Measurements from ENCODE around the gene CASK.
A peak's percentile ranks its signal among the peaks of the same experiment; 100 is the strongest.

The CASK gene

GRCh38 chrX:41921492-41922430 lies 1.6 kb downstream of the CASK start:
- in situ Hi-C loops (cut with HindIII; ENCODE audit: low pct_ligation_motif_present, low sequenced_read_pairs) = no loop called here
- Histone ChIP-seq H3K27me3 (replicated peaks) (no peaks in the 10 kb centered on the region), H3K4me3 (ENCODE audit: low read depth, low read length) (peak overlapping the region; percentile 75), H3K36me3 (replicated peaks) (no peaks in the 10 kb centered on the region), H3K27ac (peak overlapping the region; percentile 28)
- DNase-seq = peak; percentile 40
- no peak for TF ChIP-seq CTCF (IDR thresholded peaks at IDR 0.05; ENCODE audit: low read depth, low read length, missing control alignments)

- no peak for TF ChIP-seq CTCF (IDR thresholded peaks at IDR 0.05; ENCODE audit: low read depth, low read length, missing control alignments)
- no peak for DNase-seq
- Histone ChIP-seq H3K27ac (no peak overlapping the region), H3K4me3 (ENCODE audit: low read depth, low read length) (no peak overlapping the region), H3K27me3 (replicated peaks) (no peaks in the 10 kb centered on the region), H3K36me3 (replicated peaks) (no peaks in the 10 kb centered on the region)
- in situ Hi-C loops (cut with HindIII; ENCODE audit: low pct_ligation_motif_present, low sequenced_read_pairs) = no loop called here
These were observed 3.5 kb downstream of the CASK start for GRCh38 chrX:41919870-41920269.

- Histone ChIP-seq H3K27me3 (replicated peaks) (no peaks in the 10 kb centered on the region), H3K27ac (no peak overlapping the region), H3K4me3 (ENCODE audit: low read depth, low read length) (no peak overlapping the region), H3K36me3 (replicated peaks) (no peaks in the 10 kb centered on the region)
- no peak for DNase-seq
- in situ Hi-C loops (cut with HindIII; ENCODE audit: low pct_ligation_motif_present, low sequenced_read_pairs) = no loop called here
- TF ChIP-seq CTCF (IDR thresholded peaks at IDR 0.05; ENCODE audit: low read depth, low read length, missing control alignments) = no peak
These were observed 5.8 kb downstream of the CASK start for GRCh38 chrX:41917517-41917916.

- no peaks in the 10 kb centered on the region for H3K27me3 ChIP-seq (replicated peaks)
- H3K27ac ChIP-seq = no peak overlapping the region
- H3K36me3 ChIP-seq (replicated peaks) = no peaks in the 10 kb centered on the region
- no peak overlapping the region for H3K4me3 ChIP-seq (ENCODE audit: low read depth, low read length)
- DNase-seq = no peak
- in situ Hi-C loops (cut with HindIII; ENCODE audit: low pct_ligation_motif_present, low sequenced_read_pairs) = no loop called here
- TF ChIP-seq CTCF (IDR thresholded peaks at IDR 0.05; ENCODE audit: low read depth, low read length, missing control alignments) = no peak
These were observed 9.9 kb downstream of the CASK start for GRCh38 chrX:41913476-41913875.

GRCh38 chrX:41912923-41913322 lies 10.4 kb downstream of the CASK start:
- H3K36me3 ChIP-seq (replicated peaks) = no peaks in the 10 kb centered on the region
- no peak for TF ChIP-seq CTCF (IDR thresholded peaks at IDR 0.05; ENCODE audit: low read depth, low read length, missing control alignments)
- H3K4me3 ChIP-seq (ENCODE audit: low read depth, low read length) = no peak overlapping the region
- in situ Hi-C loops (cut with HindIII; ENCODE audit: low pct_ligation_motif_present, low sequenced_read_pairs) = no loop called here
- no peak for DNase-seq
- H3K27me3 ChIP-seq (replicated peaks) = no peaks in the 10 kb centered on the region
- H3K27ac ChIP-seq = no peak overlapping the region
